Measurements from ENCODE around the gene LAX1. TPM values are rescaled to one million over a fixed set of nuclear protein-coding genes. Genes with fewer than 3 reads are reported as not detected.
"Not testable (repeated sequence)": the region's sequence is repeated elsewhere in the genome, so short reads cannot be mapped to it uniquely, and the experiment has no call there.

The LAX1 gene, protein sequence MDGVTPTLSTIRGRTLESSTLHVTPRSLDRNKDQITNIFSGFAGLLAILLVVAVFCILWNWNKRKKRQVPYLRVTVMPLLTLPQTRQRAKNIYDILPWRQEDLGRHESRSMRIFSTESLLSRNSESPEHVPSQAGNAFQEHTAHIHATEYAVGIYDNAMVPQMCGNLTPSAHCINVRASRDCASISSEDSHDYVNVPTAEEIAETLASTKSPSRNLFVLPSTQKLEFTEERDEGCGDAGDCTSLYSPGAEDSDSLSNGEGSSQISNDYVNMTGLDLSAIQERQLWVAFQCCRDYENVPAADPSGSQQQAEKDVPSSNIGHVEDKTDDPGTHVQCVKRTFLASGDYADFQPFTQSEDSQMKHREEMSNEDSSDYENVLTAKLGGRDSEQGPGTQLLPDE
- total RNA-seq, result under 1 TPM; 0.26 to 0.50 TPM
- long read RNA-seq, result 0 reads

DNA sequence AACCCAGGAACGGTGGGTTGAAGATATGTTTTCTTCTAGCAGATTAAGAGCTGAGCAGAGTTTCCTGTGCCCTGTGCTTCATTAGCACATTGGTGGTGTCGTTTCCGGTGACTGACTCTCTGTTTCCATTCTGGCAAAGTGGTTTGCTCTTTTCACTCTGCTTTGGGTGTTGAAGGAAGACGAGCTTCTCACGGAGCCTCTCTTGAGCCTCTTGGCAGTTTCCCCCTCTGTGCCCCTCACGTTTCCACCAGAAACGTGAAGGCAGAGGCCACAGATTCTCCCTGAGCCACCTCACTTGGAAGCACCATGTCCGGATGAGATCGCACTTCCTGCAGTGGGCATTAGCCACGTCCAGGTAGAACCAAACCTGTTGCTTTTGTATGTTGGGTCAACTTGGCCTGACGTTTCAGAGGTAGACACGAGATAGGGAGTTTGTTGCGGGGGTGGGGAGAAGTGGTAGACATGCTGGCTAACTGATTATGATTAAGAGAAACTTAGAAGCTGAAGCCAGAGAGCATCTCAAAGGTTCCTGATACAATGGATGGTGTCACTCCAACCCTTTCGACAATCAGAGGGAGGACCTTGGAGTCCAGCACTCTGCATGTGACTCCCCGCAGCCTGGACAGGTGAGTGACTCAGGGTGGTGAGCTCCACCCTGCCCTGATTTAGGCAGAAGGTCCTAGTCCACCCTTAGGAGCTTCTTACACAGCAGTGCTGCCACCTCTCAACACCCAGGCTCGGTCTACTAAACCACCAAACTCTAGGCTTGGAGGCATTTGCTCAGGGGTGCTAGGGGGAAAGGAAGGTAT, at the start of gene LAX1:
Gene LAX1 (plus strand): TSS at position 155 of the 809 bp plus-strand sequence. CDS start 383 bp downstream, at position 538.
- intact Hi-C loops (cut with DNase I), result no loop called here
- DNase-seq (no peak), ATAC-seq (peak; percentile 14 to 68)

DNA sequence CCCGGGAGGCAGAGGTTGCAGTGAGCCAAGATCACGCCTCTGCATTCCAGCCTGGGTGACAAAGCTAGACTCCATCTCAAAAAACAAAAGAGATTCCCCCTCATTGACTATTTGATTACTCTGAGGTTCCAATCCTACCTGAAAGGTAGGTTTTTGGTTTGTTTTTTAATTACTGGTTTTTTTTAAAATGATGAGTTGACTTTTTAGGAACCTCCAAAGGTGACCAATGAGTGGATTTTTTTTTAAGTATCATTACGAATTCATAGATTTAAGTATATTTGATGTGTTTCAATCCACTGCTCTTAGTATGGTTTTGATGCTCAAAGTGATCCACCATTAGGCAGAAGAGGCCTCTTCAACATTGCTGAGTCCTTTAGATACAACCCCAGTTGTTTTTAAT, 47.9 kb upstream of the LAX1 start:
- ATAC-seq (no peak), DNase-seq (no peak)
- intact Hi-C loops (cut with DNase I), result no loop called here

DNA sequence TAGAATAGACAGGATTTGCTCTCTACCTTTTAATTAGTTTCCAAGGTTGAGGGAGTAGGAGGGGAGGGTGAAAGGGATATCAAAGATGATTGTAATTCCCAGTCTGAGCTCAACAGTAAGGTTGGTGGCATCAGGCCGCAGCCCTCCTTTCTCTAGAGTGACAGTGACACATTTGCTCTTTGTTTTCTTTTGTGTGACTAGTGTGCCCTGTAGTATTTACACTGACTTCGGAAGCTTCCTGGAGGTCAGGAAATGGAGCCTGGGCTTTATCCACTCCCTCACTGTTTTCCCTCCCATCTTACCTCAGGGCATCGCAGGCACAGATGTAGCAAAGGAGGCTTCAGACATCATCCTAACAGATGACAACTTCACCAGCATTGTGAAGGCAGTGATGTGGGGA, 44.7 kb upstream of the LAX1 start:
- no peak for DNase-seq
- intact Hi-C loops (cut with DNase I), result no loop called here
- ATAC-seq, result no peak

DNA sequence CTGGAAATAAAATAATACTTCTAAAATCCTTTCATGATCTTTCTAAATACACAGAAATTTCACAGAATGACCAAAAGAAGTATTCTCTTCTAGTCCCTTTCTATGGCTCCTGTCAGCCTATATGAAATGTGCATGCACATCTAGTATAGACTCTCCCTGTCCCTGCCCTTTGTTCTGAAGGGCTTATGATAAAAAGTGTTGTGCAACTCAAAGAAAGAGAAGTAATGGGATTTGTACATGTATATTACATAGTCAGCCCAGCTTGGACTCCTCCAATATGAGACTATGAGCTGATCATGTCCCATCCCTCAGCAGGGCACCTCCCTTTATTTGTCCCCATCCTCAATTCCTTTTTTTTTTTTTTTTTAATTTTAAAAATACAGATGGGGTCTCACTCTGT, 42.1 kb upstream of the LAX1 start:
- ATAC-seq (no peak), DNase-seq (no peak)
- intact Hi-C loops (cut with DNase I), result no loop called here

DNA sequence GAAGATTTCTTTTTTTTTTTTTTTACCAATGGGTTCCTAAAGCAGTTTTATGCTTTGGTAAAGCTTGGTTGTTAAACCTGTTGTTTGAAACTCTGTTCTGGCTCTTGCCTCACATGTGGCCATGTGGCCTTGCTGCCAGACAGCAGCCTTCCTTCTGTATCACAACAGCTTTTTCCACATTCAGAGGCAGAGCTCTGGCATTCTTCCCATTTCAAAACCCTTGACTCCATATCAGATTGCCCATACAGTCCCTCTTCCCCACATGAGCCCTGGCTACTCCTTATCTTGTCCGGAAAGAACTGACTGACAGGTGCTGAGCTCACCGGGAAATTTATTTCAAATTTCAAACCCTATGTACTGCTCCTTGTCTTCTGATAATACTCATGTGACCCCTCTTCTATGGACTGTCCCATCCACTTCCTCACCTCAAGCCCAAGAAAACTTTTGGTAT, 38.5 kb upstream of the LAX1 start:
- ATAC-seq (peak in 1 of 2 donors; percentile 50), DNase-seq (no peak)
- intact Hi-C loops (cut with DNase I), result no loop called here

DNA sequence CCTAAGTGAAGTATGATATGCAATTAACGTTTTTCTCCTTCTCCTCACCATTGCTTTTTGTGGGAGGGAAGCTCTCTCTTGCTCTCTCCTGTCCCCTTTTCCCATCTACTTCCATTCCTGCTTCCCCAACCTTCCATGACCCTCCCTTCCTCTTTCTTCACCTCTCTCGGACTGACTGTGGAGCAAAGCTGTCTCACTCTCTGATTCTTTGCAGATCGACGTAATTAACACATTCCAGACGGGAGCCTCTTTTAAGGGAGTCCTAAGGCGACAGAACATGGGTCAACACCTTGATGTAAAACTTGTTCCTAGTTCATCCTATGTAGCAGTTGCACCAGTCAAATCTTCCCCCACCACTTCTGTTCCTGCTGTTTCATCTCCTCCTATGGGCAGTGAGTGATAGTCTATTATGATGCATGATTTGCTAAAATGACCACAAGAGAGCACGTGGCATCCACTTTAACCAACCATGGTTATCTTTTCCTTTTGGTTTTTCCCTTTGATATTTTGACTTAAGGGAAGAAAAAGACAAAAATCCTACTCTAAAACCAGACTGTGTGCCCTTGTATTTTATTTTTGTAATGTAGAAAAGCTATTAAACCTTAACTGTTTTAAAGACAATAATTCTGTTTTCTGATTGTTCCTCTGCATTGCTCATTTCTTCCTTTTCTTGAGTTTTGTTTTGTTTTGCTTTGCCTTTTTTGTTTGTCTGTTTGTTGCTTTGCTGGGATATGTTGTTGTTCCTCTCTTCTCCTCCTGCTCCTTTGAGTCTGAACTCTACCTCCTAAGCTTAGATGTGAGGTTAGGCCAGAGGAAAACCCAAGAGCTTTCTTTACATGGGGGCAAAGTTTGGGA, 31.7 kb upstream of the LAX1 start:
- ATAC-seq (no peak), DNase-seq (no peak)
- intact Hi-C loops (cut with DNase I), result no loop called here

DNA sequence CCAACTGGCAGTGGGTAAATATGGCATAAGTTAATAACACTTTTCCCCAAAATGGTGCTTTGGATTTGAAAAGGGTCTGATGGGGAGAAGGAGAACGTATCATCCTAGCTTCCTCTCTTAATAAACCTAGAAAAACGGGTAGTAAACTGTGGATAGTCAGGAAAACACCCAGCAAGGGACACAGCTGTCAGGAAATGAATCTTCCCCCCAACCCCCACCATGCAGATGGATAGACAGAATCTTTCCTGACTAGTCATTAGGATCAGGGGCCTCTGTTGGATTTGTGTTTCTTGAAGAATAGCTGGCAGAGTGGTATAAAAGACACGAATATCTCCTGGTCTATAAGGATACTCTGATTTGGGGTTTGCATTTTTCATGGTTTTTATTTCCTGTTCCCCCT, 22.5 kb upstream of the LAX1 start:
- no peak for ATAC-seq
- intact Hi-C loops (cut with DNase I), result no loop called here
- DNase-seq, result no peak

DNA sequence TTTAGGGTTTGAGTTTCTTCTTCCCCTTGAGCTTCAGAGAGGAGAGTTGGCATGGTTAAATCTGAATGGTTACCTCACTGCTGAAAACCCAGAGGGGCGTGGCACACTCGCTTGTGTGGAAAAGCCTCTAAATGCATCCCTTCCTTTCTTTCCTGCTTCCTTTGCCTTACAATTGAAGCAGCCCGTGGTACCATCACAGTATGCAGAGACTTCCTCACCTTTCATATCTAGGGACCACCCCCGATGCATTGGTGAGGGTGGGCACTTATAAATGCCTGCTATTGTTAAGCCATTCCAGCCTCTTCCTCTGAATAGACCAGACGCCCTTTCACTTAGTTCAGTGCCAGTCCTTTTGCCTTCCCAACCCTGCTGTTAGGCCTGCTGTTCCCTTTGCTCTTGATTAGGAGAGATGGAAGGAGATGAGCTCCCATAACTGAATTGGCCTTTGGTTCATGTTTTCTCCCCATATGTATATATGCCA, 21.9 kb upstream of the LAX1 start:
- ATAC-seq (peak in 1 of 2 donors; percentile 24), DNase-seq (no peak)
- intact Hi-C loops (cut with DNase I), result no loop called here

DNA sequence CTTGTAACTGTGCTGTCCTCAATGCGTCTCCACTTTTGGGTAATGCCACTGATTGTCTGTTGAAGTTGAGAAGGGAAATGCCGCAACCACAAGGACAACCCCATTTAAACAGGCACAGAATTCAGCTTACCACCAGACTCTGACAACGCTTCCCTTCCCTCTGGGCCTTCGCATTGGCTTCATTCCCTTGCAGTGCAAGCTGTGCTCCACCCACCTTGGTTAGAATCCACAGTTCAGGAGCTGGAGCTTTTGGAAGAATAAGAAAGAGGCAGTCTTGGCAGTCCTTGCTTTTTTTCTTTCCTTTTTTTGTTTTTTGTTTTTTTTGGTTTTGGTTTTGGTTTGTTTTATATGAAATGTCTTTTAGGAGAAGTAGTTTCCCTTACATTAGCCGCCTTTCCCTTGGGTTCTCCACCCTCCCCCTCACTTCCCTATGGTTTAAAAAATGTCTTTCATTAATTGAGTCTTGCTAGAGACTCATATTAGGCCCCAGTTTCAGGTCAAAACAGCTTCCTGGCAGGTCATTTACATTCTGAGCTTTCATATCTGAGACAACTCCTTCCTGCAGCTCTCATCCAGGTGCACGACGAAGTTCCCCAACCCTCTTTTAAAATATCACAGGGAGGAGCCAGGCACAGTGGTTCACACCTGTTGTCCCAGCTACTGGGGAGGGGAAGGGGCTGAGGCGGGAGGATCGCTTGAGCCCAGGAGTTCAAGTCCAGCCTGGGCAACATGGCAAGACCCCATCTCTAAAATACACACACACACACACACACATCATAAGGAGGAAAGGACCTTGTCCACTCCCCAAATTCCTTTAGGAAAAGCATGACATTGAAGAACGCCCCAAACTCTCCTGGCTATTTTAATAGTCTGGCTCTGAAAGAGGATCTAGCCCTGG, 20.7 kb upstream of the LAX1 start:
- intact Hi-C loops (cut with DNase I), result no loop called here
- peak; percentile 55 for DNase-seq
- peak; percentile 84 to 95 for ATAC-seq

DNA sequence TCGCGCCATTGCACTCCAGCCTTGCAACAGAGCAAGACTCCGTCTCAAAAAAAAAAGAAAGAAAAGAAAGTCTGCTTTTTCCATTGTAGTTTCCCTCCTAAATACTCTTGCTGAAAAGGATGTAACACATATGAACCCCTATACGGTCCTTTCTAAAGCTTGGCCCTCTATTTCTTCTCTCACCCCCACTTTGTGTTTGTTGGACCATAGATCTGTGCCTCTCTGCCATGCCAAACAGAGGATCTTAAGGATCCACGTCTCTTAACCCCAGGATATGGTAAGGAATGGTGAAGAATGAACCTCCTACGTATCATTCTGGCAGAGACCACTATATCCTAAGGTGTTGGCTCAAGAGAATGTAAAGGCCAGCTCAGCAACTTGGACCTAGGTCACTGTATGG, 18.7 kb upstream of the LAX1 start:
- intact Hi-C loops (cut with DNase I), result no loop called here
- DNase-seq, result no peak
- no peak for ATAC-seq

DNA sequence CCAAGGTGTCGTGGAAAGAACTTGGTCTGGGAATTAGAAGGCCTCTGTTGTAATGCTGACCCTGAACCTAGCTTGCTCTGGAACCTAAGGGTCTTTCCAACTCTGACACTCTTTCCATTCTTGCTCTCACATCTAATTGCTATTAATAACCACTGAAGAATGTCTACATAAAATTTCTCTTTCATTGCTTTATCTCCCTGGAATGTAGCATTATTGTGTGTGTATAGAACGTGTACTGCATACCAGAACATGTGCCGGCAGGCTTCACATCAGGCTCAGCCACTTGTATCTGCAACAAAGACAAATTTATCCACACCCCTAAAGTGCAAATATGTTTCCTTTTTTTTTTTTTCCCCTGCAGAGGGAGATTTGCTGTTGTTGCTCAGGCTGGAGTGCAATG, 13.9 kb upstream of the LAX1 start:
- intact Hi-C loops (cut with DNase I), result no loop called here
- DNase-seq (no peak), ATAC-seq (no peak)

DNA sequence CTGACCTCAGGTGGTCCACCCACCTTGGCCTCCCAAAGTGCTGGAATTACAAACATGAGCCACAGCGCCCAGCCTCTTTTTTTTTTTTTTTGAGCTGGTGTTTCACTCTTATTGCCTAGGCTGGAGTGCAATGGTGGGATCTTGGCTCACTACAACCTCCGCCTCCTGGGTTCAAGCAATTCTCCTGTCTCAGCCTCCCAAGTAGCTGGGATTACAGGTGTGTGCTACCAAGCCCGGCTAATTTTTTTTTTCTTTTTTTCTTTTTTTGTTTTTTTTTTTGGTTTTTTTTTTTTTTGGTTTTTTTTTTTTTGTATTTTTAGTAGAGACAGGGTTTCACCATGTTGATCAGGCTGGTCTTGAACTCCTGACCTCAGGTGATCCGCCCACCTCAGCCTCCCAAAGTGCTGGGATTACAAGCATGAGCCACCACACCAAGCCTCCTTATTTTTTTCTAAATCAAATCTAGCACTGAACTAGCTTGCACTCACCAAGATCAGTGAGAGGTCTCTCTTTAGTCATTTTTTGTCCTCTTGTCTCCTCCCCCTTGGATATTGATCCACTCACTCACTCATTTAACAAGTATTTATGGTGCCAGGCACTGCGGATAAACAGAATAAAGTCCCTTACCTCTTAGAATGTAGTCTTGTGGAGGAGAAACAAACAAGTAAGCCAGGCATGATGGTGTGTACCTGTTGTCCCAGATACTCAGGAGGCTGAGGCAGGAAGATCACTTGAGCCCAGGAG, 13.2 kb upstream of the LAX1 start:
- DNase-seq; ATAC-seq; intact Hi-C loops (cut with DNase I): not testable (repeated sequence)

DNA sequence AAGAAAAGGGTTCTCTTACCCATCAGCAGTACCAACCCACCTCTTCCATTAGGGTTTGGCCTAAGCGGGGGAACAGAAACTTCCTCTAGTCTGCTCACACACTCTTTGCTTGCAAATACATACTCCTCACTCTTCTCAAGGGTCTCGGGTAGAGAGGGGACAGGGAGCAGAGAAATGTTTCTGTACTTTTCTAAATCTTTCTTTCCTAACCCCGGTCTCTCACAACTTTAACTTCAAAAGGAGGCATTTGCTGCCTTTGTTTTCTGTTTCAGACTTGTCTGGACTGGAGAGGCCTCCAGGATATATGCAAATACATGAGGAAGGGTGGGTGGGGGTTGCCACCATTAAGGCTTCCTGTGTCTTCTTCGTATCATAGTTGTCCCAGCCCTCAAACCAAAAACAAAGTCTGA, 10.5 kb upstream of the LAX1 start:
- no peak for DNase-seq
- no peak for ATAC-seq
- intact Hi-C loops (cut with DNase I), result no loop called here

DNA sequence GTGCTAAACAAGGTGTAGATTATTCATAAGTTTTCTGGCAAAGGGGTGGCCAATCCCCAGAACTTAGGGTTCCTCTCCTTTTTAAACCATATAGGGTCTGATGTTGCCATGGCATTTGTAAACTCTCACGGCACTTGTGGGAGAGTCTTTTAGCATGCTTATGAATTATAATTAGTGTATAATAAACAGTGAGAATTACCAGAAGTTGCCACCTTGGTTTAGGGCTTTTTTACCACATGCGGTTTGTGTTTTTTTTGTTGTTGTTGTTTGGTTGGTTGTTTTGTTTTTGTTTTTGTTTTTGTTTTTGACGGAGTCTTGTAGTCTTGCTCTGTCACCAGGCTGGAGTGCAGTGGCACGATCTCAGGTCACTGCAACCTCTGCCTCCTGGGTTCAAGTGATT, 8.9 kb upstream of the LAX1 start:
- ATAC-seq, result no peak
- intact Hi-C loops (cut with DNase I), result no loop called here
- no peak for DNase-seq

DNA sequence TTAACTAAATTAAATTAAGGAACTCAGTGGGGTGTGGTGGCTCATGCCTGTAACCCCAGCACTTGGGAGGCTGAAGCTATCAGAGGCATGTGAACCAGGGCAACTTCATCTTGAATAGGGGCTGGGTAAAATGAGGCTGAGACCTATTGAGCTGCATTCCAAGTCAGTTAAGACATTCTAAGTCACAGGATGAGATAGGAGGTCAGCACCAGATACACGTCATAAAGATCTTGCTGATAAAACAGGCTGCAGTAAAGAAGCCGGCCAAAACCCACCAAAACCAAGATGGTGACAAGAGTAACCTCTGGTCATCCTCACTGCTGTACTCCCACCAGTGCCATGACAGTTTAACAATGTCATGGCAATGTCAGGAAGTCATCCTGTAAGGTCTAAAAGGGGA, 6.2 kb upstream of the LAX1 start:
- DNase-seq; ATAC-seq; intact Hi-C loops (cut with DNase I): not testable (repeated sequence)

DNA sequence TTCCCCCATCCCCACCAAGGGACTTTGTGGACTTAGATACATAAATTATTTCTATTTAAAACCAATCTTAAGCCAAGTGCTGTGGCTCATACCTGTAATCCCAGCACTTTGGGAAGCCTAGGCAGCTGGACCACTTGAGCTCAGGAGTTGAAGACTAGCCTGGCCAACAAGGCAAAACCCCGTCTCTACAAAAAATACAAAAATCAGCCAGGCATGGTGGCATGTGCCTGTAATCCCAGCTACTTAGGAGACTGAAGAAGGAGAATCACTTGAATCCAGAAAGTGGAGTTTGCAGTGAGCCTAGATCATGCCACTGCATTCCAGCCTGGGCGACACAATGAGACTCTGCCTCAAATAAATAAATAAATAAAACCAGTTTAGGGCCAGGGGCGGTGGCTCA, 4.5 kb upstream of the LAX1 start:
- intact Hi-C loops (cut with DNase I), result no loop called here
- ATAC-seq, result no peak
- DNase-seq, result no peak

DNA sequence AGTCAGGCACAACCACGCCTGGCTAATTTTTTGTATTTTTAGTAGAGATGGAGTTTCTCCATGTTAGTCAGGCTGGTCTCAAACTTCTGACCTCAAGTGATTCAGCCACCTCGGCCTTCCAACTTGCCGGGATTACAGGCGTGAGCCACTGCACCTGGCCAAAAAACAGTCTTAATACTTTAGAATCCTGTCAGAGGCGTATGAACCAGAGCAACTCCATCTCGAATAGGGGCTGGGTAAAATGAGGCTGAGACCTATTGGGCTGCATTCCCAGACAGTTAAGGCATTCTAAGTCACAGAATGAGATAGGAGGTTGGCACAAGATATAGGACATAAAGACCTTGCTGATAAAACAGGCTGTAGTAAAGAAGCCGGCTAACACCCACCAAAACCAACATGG, 3.0 kb upstream of the LAX1 start:
- intact Hi-C loops (cut with DNase I); ATAC-seq; DNase-seq: not testable (repeated sequence)

DNA sequence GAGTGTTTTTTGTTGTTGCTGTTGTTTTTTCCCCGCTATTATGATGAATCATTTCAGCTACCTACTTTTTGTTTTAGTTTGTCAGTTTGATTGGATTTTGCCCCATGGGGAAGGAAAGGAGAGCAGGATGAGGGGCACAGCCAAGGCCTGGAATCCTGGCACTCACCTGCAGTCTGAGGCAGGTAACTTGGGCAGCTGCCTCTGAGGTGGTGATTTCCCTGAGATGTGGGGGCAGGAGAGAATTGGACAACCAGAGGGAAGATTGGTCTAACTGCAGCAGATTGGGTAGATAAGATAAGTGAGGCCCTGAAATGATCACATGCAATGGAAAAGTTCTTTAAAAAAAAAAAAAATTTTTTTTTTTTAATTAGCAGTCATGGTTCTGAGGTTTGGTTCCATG, 1.5 kb upstream of the LAX1 start:
- DNase-seq (no peak), ATAC-seq (no peak)
- intact Hi-C loops (cut with DNase I), result no loop called here

All from left cardiac atrium (tissue), 4 donors.